CD4-positive, alpha-beta T cell treated with Interferon alpha-2 for 1 hour (primary cell): ENCODE data around the gene VWC2.

Experiments
- DNase-seq, 2 donors: peaks; one replicate each; pipeline ENCODE4 v3.0.0-alpha.2; 2020 to 2022

Gene VWC2

GRCh38 chr7:49773218-49773935, at the start of gene VWC2:
TSS of gene VWC2 (plus strand) at chr7:49773638. CDS start at chr7:49775436, 1,798 bp downstream.
- no peak for DNase-seq

- no peak for DNase-seq
These were observed 49.4 kb upstream of the VWC2 start for GRCh38 chr7:49724071-49724470.

GRCh38 chr7:49731836-49732235, 41.6 kb upstream of the VWC2 start:
- DNase-seq = no peak

- DNase-seq = no peak
These were observed 10.8 kb upstream of the VWC2 start for GRCh38 chr7:49762666-49763065.

- no peak for DNase-seq
These were observed 9.6 kb upstream of the VWC2 start for GRCh38 chr7:49763791-49764190.

- no peak for DNase-seq
These were observed 6.5 kb upstream of the VWC2 start for GRCh38 chr7:49766966-49767365.

GRCh38 chr7:49767719-49768118, 5.7 kb upstream of the VWC2 start:
- no peak for DNase-seq

- DNase-seq = no peak
These were observed 5.2 kb upstream of the VWC2 start for GRCh38 chr7:49768254-49768653.

GRCh38 chr7:49768835-49769234, 4.6 kb upstream of the VWC2 start:
- no peak for DNase-seq

- DNase-seq = no peak
These were observed 4.1 kb upstream of the VWC2 start for GRCh38 chr7:49769285-49769857.

GRCh38 chr7:49770838-49771237, 2.6 kb upstream of the VWC2 start:
- DNase-seq = no peak

- DNase-seq = no peak
These were observed 1.8 kb upstream of the VWC2 start for GRCh38 chr7:49771427-49772176.

GRCh38 chr7:49772916-49773217, 571 bp upstream of the VWC2 start:
- DNase-seq = no peak

GRCh38 chr7:49773936-49774458, 559 bp downstream of the VWC2 start:
- no peak for DNase-seq

- no peak for DNase-seq
These were observed 1.1 kb downstream of the VWC2 start for GRCh38 chr7:49774459-49775064.

- no peak for DNase-seq
These were observed 1.9 kb downstream of the VWC2 start for GRCh38 chr7:49775065-49775948.

GRCh38 chr7:49775949-49776443, 2.6 kb downstream of the VWC2 start:
- DNase-seq = no peak

- DNase-seq = no peak
These were observed 3.6 kb downstream of the VWC2 start for GRCh38 chr7:49776994-49777393.

GRCh38 chr7:49778731-49779270, 5.4 kb downstream of the VWC2 start:
- no peak for DNase-seq

GRCh38 chr7:49780953-49781352, 7.5 kb downstream of the VWC2 start:
- no peak for DNase-seq

GRCh38 chr7:49781996-49782395, 8.6 kb downstream of the VWC2 start:
- no peak for DNase-seq

GRCh38 chr7:49783446-49783845, 10.0 kb downstream of the VWC2 start:
- no peak for DNase-seq
